ENCODE measurements around the gene NEDD4L. TPM values are rescaled to one million over a fixed set of nuclear protein-coding genes. Genes with fewer than 3 reads are reported as not detected.

Gene NEDD4L
- total RNA-seq, 4 donors from 2014 or later: 44.0 to 104 (median 59.6) TPM

GRCh38 chr18:58446391-58447060, 402.5 kb downstream of the NEDD4L start:
- 89% methylated on average over 11 of the region's 11 CpGs for WGBS
- Histone ChIP-seq H3K27me3 (no peaks in the 10 kb centered on the region), H3K4me3 (no peak overlapping the region), H3K9me3 (no peaks in the 10 kb centered on the region), H3K4me1 (no peaks in the 10 kb centered on the region), H3K36me3 (no peaks in the 10 kb centered on the region), H3K27ac (no peak overlapping the region)
- DNase-seq (ENCODE audit: low spot score in 2 of 2): no peak
- TF ChIP-seq EP300 (IDR thresholded peaks at IDR 0.05): no peak
- no peak for TF ChIP-seq POLR2AphosphoS5 (IDR thresholded peaks at IDR 0.05)
- TF ChIP-seq POLR2A (IDR thresholded peaks at IDR 0.05): no peak
- TF ChIP-seq CTCF (IDR thresholded peaks at IDR 0.05): no peak

GRCh38 chr18:58447402-58448095, 403.5 kb downstream of the NEDD4L start:
- H3K4me1 ChIP-seq: no peaks in the 10 kb centered on the region
- no peaks in the 10 kb centered on the region for H3K9me3 ChIP-seq
- no peak overlapping the region for H3K27ac ChIP-seq
- H3K36me3 ChIP-seq: no peaks in the 10 kb centered on the region
- WGBS: 61% methylated on average over 9 of the region's 9 CpGs
- no peak overlapping the region for H3K4me3 ChIP-seq
- H3K27me3 ChIP-seq: no peaks in the 10 kb centered on the region
- DNase-seq (ENCODE audit: low spot score in 2 of 2): no peak
- TF ChIP-seq CTCF (IDR thresholded peaks at IDR 0.05) (no peak), EP300 (IDR thresholded peaks at IDR 0.05) (no peak), POLR2A (IDR thresholded peaks at IDR 0.05) (no peak), POLR2AphosphoS5 (IDR thresholded peaks at IDR 0.05) (no peak)

- H3K9me3 ChIP-seq: no peaks in the 10 kb centered on the region
- no peak overlapping the region for H3K4me3 ChIP-seq
- H3K36me3 ChIP-seq: no peaks in the 10 kb centered on the region
- TF ChIP-seq POLR2AphosphoS5 (IDR thresholded peaks at IDR 0.05) (no peak), CTCF (IDR thresholded peaks at IDR 0.05) (no peak), EP300 (IDR thresholded peaks at IDR 0.05) (no peak), POLR2A (IDR thresholded peaks at IDR 0.05) (no peak)
- no peaks in the 10 kb centered on the region for H3K27me3 ChIP-seq
- no peak overlapping the region for H3K27ac ChIP-seq
- DNase-seq (ENCODE audit: low spot score in 2 of 2): no peak
- 65% methylated on average over 5 of the region's 5 CpGs for WGBS
- H3K4me1 ChIP-seq: no peaks in the 10 kb centered on the region
Observed at GRCh38 chr18:58449464-58449863, 405.4 kb downstream of the NEDD4L start.

Other genes with a start within 250 kb of the NEDD4L start
- 10 to 100 TPM; 21.5 to 59.1 (median 26.0) TPM for gene ATP8B1, start 240.9 kb upstream of the NEDD4L start, total RNA-seq